ENCODE results near the gene ZNF3.

DNA sequence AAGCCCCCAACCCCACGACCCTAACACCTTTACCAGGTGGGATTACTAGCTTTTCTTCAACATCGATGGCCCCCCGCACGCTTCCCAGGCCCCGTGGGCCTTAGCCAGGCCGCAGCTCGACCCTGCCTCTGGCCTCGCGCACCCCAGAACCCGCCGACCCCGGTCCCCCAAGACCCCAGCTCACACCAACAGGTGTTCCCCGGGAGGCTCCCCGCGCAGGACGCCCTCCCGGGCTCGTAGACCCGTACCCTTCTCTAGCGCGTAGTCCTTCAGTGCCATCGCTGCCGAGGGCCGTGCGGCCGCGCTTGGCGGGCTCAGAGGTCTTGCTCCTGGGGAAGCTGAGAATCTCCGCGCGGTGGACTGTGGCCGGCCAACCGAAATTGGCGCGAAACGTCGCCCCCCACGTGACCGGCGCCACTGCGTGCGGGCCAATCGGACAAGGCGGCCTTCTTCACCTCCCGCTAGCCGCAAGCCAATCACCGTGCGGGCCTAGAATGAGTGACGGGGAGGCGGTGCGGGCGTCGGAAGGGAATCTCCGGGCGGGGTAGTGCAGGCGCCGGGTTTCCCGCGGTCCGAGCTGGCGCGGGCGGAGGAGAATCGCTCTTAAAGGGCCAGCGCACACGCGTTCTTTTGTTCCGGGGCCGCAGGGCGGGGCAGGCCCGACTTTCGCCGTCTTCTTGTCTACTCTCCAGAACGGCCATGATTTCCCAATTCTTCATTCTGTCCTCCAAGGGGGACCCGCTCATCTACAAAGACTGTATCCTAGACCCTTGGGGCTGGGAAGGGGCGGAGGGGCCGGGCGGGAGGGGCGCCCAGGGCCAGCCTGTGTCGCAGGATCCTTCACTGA is 19.7 kb upstream of the ZNF3 start, which contains the start of the genes AP4M1 and MCM7:
- TF ChIP-seq POLR2AphosphoS5 (IDR thresholded peaks at IDR 0.05; ENCODE audit: low read depth, low read length) (peak; percentile 52; the same call in 1 of the 2 replicates), TCF7L2 (IDR thresholded peaks at IDR 0.05; ENCODE audit: low read depth, low read length) (no peak)
- TF ChIP-seq, protein P1, sequence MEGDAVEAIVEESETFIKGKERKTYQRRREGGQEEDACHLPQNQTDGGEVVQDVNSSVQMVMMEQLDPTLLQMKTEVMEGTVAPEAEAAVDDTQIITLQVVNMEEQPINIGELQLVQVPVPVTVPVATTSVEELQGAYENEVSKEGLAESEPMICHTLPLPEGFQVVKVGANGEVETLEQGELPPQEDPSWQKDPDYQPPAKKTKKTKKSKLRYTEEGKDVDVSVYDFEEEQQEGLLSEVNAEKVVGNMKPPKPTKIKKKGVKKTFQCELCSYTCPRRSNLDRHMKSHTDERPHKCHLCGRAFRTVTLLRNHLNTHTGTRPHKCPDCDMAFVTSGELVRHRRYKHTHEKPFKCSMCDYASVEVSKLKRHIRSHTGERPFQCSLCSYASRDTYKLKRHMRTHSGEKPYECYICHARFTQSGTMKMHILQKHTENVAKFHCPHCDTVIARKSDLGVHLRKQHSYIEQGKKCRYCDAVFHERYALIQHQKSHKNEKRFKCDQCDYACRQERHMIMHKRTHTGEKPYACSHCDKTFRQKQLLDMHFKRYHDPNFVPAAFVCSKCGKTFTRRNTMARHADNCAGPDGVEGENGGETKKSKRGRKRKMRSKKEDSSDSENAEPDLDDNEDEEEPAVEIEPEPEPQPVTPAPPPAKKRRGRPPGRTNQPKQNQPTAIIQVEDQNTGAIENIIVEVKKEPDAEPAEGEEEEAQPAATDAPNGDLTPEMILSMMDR (IDR thresholded peaks at IDR 0.05): no peak
- TF ChIP-seq, protein P2, sequence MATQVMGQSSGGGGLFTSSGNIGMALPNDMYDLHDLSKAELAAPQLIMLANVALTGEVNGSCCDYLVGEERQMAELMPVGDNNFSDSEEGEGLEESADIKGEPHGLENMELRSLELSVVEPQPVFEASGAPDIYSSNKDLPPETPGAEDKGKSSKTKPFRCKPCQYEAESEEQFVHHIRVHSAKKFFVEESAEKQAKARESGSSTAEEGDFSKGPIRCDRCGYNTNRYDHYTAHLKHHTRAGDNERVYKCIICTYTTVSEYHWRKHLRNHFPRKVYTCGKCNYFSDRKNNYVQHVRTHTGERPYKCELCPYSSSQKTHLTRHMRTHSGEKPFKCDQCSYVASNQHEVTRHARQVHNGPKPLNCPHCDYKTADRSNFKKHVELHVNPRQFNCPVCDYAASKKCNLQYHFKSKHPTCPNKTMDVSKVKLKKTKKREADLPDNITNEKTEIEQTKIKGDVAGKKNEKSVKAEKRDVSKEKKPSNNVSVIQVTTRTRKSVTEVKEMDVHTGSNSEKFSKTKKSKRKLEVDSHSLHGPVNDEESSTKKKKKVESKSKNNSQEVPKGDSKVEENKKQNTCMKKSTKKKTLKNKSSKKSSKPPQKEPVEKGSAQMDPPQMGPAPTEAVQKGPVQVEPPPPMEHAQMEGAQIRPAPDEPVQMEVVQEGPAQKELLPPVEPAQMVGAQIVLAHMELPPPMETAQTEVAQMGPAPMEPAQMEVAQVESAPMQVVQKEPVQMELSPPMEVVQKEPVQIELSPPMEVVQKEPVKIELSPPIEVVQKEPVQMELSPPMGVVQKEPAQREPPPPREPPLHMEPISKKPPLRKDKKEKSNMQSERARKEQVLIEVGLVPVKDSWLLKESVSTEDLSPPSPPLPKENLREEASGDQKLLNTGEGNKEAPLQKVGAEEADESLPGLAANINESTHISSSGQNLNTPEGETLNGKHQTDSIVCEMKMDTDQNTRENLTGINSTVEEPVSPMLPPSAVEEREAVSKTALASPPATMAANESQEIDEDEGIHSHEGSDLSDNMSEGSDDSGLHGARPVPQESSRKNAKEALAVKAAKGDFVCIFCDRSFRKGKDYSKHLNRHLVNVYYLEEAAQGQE (IDR thresholded peaks at IDR 0.05; ENCODE audit: insufficient read depth in 1 of 2, low read depth in 2 of 2, low read length in 1 of 2): no peak

Measured in Panc1 (cell line).